ENCODE data around the gene PDE6D. TPM values are rescaled to one million over a fixed set of nuclear protein-coding genes. Genes with fewer than 3 reads are reported as not detected.

Gene PDE6D
- total RNA-seq, 4 donors from 2014 or later = 20.0 to 59.4 (median 25.7) TPM

DNA sequence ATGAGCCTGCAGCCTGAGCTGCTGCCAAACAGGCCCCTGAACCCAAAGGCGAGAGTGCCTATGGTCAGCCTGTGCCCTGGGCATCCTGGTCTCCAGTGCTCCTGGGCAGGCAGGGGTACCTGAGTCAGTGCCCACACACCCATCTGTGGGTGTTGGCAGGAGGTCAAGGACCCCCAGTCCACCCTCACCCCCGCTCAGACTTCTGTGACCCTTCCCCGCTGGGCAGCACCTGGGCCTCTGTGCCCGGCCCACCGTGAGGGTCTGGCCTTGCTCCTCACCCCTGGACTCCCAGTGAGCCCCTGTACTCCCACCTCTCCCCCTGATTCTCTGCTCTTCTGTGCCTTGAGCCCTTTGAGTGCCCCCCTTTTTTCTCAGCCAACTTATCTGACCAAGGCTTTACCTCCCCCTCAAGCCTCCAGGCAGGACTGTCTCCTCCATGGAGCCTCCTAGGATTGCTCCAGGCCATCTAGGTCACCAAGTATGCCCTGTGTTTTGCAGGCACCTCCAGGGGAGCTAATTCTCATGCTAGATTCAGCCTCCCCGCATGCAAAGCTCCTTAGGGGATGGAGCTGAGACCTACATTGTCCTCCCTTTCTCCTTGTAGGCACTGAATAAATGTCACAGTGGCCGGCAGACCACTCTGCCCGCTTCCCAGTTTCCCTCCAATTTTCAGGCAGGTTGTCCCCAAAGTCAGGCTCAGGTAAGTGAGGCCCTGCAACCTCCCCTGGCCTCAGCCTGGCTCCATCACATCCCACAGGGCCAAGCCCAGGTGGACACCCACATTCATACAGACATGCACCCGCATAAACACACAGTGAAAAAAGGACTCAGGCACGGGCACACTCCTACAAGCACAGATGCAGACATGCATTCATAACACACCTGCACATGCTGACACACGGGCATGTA is 94.6 kb downstream of the PDE6D start:
- Histone ChIP-seq H3K9me3 (no peaks in the 10 kb centered on the region), H3K36me3 (no peaks in the 10 kb centered on the region), H3K4me1 (peaks cover 0 to 6% (median under 1%) of the 10 kb centered on the region in 4 donors), H3K4me3 (no peak overlapping the region), H3K27ac (no peak overlapping the region), H3K27me3 (no peaks in the 10 kb centered on the region)
- TF ChIP-seq CTCF (IDR thresholded peaks at IDR 0.05) (no peak), POLR2A (IDR thresholded peaks at IDR 0.05) (no peak)
- no peak for DNase-seq

- Histone ChIP-seq H3K36me3 (no peaks in the 10 kb centered on the region), H3K27ac (no peak overlapping the region), H3K4me3 (no peak overlapping the region), H3K27me3 (no peaks in the 10 kb centered on the region), H3K9me3 (no peaks in the 10 kb centered on the region), H3K4me1 (peaks cover 0 to 12% (median 4%) of the 10 kb centered on the region in 4 donors)
- DNase-seq = no peak
- no peak for TF ChIP-seq CTCF (IDR thresholded peaks at IDR 0.05)
- TF ChIP-seq POLR2A (IDR thresholded peaks at IDR 0.05) = no peak
Observed at GRCh38 chr2:231685349-231686191, 95.5 kb downstream of the PDE6D start.

DNA sequence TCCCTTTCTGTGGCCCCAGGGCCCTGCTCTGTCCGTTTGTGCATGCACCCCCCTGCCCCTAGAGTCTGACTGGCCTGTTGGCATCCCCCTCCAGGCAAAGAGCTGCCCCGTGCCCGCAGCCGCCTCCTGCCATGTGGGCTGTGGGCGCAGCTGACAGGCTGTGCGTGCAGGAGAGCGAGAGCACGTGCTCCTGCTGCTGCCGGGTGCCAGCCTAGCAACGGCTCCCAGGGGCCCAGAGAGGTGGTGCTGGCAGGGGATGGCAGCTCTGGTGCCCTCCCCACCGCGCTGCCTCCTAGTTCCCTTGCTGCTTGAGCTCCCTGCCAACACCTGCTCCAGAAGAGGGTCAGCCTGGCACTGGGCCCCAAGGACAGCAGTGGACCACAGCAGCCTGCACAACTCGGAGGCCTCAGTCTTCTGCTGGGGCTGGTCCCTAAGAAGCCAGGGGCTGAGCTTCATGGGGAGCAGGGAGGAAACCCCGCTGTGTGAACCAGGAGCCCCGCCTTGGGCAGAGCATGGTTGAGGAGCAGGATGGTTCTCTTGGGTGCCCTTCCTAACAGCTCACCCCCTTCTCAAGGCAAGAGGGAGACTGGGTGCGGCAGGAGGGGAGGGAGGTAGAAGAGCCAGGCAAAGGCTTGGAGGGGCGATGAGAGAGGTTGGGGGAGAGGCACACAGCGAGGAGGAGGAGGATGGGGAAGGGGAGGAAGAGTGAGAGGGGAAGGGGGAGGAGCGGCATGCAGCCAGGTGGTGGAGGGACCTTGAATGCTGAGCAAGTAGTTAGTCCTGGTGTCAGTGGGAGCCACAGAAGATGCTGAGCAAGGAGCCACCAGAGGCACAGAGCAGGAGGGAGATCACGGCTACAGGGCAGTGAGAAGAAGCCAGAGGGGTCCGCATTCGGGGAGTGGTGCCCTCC is 96.5 kb downstream of the PDE6D start:
- TF ChIP-seq CTCF (IDR thresholded peaks at IDR 0.05) = no peak
- no peak for TF ChIP-seq POLR2A (IDR thresholded peaks at IDR 0.05)
- no peak for DNase-seq
- H3K36me3 ChIP-seq = no peaks in the 10 kb centered on the region
- H3K4me1 ChIP-seq = peaks cover 0 to 19% (median 7%) of the 10 kb centered on the region in 4 donors
- no peak overlapping the region for H3K27ac ChIP-seq
- no peak overlapping the region for H3K4me3 ChIP-seq
- H3K9me3 ChIP-seq = no peaks in the 10 kb centered on the region
- H3K27me3 ChIP-seq = no peaks in the 10 kb centered on the region

DNA sequence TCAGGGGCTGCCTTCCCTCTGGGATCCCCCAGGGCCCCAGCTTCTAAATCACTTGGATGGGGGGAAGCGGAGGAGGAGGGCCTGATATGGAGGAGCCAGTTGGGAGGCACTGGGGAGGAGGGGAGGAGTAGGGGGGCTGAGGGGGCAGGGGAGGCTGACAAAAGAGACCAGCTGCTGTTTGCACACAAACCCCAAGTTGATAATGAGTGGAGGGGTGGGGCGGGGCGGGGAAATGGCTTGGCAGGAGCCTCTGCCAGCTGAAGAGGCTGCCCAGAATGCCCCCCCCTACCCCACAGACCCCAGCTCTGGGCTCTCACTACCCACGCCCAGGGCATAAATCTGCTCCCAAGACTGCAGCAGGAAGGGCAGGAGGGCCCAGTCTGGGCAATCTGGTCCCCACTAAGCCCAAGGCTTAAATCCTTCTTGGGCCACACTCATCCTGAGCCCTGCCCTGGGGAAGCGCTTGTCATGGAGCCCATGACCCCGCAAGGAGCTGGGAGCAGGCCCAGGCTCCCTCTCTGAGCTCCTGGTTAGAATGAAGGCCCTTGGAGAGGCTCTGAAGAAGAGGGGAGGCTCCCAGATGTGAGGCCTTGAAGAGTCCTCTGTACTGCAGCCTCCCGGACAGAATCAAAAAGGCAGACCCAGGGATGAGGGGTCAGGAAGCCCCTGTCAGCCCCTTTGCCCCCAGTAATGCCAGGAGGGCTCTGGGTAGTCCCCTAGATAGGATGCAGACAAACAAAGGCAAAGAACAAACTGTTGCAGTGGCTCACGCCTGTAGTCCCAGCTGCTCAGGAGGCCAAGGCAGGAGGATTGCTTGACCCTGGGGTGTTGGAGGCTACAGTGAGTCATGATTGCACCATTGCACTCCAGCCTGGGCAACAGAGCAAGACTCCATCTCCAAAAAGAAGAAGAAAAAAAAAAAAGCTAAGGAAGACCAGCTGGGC is 97.5 kb downstream of the PDE6D start:
- H3K4me3 ChIP-seq = no peak overlapping the region
- H3K9me3 ChIP-seq = no peaks in the 10 kb centered on the region
- DNase-seq = no peak
- peaks cover 0 to 19% (median 7%) of the 10 kb centered on the region in 4 donors for H3K4me1 ChIP-seq
- no peaks in the 10 kb centered on the region for H3K27me3 ChIP-seq
- TF ChIP-seq CTCF (IDR thresholded peaks at IDR 0.05) = no peak
- no peak for TF ChIP-seq POLR2A (IDR thresholded peaks at IDR 0.05)
- no peaks in the 10 kb centered on the region for H3K36me3 ChIP-seq
- no peak overlapping the region for H3K27ac ChIP-seq
